PC-3 (cell line): Measurements from ENCODE around the gene FHAD1.

Experiments
- EZH2 ChIP-seq: fragments of 300-600 bp; sonication (generic); IDR thresholded peaks from one replicate; pipeline ENCODE4 v1.6.1; 2017; ENCODE audit warnings: antibody characterized with exemption, mild to moderate bottlenecking, low read length; ENCODE audit not compliant: unreplicated experiment
- EZH2phosphoT487 ChIP-seq: fragments of 300-600 bp; sonication (generic); IDR thresholded peaks from 2 replicates; pipeline ENCODE4 v1.6.1; 2018; ENCODE audit warnings: mild to moderate bottlenecking, antibody characterized with exemption, low read length, borderline replicate concordance
- TF ChIP-seq, protein P1 (sequence below): fragments of 300-600 bp; sonication (generic); conservative IDR thresholded peaks from 2 replicates; pipeline ENCODE4 v1.5.1; 2017; ENCODE audit warnings: antibody characterized with exemption, low read depth, mild to moderate bottlenecking, low read length

DNA sequence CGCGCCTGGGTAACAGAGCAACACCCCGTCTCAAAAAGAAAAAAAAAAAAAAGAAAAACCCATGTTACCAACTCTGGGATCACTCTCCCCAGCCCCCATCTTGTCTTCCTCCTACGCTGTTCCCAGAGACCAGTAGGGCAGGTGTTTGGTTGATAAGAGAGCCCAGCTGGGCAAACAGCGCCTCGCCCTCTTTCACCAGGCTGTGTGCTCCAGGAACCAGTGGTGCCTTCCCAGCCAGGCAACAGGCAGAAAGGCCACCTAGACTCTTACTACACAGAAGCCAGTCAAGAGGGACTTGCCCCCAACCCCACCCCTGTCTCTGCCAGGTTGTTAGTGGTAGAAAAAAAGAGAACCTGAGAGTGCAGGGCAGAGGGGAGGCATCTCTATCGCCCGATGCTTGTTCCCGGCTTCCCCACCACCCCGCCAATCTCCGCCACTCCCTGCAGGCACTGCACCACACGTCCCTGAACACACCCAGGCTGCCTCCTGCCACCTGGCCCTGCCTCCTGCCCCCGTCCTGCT lies 177.2 kb downstream of the FHAD1 start:
- TF ChIP-seq, protein P1, sequence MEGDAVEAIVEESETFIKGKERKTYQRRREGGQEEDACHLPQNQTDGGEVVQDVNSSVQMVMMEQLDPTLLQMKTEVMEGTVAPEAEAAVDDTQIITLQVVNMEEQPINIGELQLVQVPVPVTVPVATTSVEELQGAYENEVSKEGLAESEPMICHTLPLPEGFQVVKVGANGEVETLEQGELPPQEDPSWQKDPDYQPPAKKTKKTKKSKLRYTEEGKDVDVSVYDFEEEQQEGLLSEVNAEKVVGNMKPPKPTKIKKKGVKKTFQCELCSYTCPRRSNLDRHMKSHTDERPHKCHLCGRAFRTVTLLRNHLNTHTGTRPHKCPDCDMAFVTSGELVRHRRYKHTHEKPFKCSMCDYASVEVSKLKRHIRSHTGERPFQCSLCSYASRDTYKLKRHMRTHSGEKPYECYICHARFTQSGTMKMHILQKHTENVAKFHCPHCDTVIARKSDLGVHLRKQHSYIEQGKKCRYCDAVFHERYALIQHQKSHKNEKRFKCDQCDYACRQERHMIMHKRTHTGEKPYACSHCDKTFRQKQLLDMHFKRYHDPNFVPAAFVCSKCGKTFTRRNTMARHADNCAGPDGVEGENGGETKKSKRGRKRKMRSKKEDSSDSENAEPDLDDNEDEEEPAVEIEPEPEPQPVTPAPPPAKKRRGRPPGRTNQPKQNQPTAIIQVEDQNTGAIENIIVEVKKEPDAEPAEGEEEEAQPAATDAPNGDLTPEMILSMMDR: no peak
- TF ChIP-seq EZH2 (no peak), EZH2phosphoT487 (no peak)
